ENCODE measurements around the gene TBL1X. TPM values are rescaled to one million over a fixed set of nuclear protein-coding genes. Genes with fewer than 3 reads are reported as not detected.

Gene TBL1X
- total RNA-seq, 2 experiments from 2014 or later, result 20.7 to 21.6 TPM

GRCh38 chrX:9557091-9557490, 92.2 kb downstream of the TBL1X start:
- H3K4me1 Mint-ChIP-seq (ENCODE audit: low read depth), result peaks cover 30% of the 10 kb centered on the region

GRCh38 chrX:9557521-9557920, 92.7 kb downstream of the TBL1X start:
- CTCF ChIA-PET, result no interaction called here
- Mint-ChIP-seq H3K36me3 (ENCODE audit: low read depth) (peaks cover 2% of the 10 kb centered on the region), H3K4me1 (ENCODE audit: low read depth) (peaks cover 30% of the 10 kb centered on the region), H3K4me3 (no peak overlapping the region), H3K27ac (no peak overlapping the region), H3K27me3 (ENCODE audit: low read depth) (no peaks in the 10 kb centered on the region), H3K9me3 (no peaks in the 10 kb centered on the region)
- no peak for DNase-seq
- intact Hi-C loops (cut with micrococcal nuclease), result no loop called here

More at GRCh38 chrX:9557091-9557490, 92.2 kb downstream of the TBL1X start:
- Mint-ChIP-seq H3K27ac (no peak overlapping the region), H3K36me3 (ENCODE audit: low read depth) (peaks cover 2% of the 10 kb centered on the region), H3K27me3 (ENCODE audit: low read depth) (no peaks in the 10 kb centered on the region), H3K4me3 (no peak overlapping the region), H3K9me3 (no peaks in the 10 kb centered on the region)
- CTCF ChIA-PET, result no interaction called here
- no peak for DNase-seq
- intact Hi-C loops (cut with micrococcal nuclease), result no loop called here

GRCh38 chrX:9558615-9559014, 93.8 kb downstream of the TBL1X start:
- Mint-ChIP-seq H3K36me3 (ENCODE audit: low read depth) (peaks cover 2% of the 10 kb centered on the region), H3K4me1 (ENCODE audit: low read depth) (peaks cover 30% of the 10 kb centered on the region), H3K27me3 (ENCODE audit: low read depth) (no peaks in the 10 kb centered on the region), H3K27ac (no peak overlapping the region), H3K9me3 (no peaks in the 10 kb centered on the region), H3K4me3 (no peak overlapping the region)
- no peak for DNase-seq
- intact Hi-C loops (cut with micrococcal nuclease), result no loop called here
- CTCF ChIA-PET, result no interaction called here

DNA sequence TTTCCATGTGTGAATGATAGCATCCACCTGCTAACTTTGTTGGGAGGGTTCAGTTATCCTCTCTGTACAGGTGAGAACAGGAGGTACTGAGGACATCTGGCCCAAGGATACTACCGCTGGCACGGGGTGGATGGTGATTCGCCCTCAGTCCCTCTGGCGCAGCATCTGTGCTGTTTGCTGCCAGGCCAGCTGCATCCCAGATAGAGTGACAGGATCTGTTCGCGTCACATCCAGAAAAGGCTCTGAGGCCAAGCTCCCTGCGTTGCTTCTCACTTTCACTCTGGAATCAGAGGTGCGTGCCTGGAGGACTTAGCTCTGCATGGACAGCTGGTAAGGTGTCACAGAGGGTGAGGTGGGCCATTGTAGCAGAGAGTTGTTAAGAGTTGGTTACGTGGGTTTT, 95.4 kb downstream of the TBL1X start:
- H3K4me3 Mint-ChIP-seq, result no peak overlapping the region
- peaks cover 34% of the 10 kb centered on the region for H3K4me1 Mint-ChIP-seq (ENCODE audit: low read depth)
- intact Hi-C loops (cut with micrococcal nuclease), result no loop called here
- peaks cover 4% of the 10 kb centered on the region for H3K36me3 Mint-ChIP-seq (ENCODE audit: low read depth)
- H3K9me3 Mint-ChIP-seq, result no peaks in the 10 kb centered on the region
- CTCF ChIA-PET, result no interaction called here
- H3K27ac Mint-ChIP-seq, result no peak overlapping the region
- no peaks in the 10 kb centered on the region for H3K27me3 Mint-ChIP-seq (ENCODE audit: low read depth)
- DNase-seq, result no peak

- Mint-ChIP-seq H3K9me3 (no peaks in the 10 kb centered on the region), H3K4me1 (ENCODE audit: low read depth) (peaks cover 37% of the 10 kb centered on the region), H3K27ac (no peak overlapping the region), H3K27me3 (ENCODE audit: low read depth) (no peaks in the 10 kb centered on the region), H3K36me3 (ENCODE audit: low read depth) (peaks cover 4% of the 10 kb centered on the region), H3K4me3 (no peak overlapping the region)
- no peak for DNase-seq
- intact Hi-C loops (cut with micrococcal nuclease), result no loop called here
- CTCF ChIA-PET, result no interaction called here
These were observed 96.3 kb downstream of the TBL1X start for GRCh38 chrX:9561199-9561598.

DNA sequence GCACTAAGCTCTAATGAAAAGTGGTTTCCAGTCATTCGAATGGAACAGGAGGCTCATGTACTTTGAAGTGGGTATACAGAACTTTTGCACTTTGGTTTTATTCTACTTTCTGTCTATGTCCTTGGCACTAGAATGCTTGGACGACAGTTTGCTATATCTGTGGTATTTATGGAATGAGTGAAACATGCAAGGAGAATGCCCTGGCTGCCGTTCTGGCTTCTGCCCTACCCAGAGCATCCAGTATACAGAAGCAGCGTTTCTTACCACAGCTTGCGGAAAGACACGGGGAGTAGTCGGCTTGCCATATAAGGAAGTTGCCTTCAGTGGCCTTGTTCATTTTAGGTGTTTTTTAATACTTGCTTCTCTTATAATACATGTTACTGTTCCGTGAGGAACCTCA, 98.0 kb downstream of the TBL1X start:
- Mint-ChIP-seq H3K36me3 (ENCODE audit: low read depth) (peaks cover 4% of the 10 kb centered on the region), H3K27ac (no peak overlapping the region), H3K9me3 (no peaks in the 10 kb centered on the region), H3K4me3 (no peak overlapping the region), H3K4me1 (ENCODE audit: low read depth) (peaks cover 26% of the 10 kb centered on the region), H3K27me3 (ENCODE audit: low read depth) (no peaks in the 10 kb centered on the region)
- CTCF ChIA-PET, result no interaction called here
- no peak for DNase-seq
- intact Hi-C loops (cut with micrococcal nuclease), result no loop called here

- Mint-ChIP-seq H3K9me3 (no peaks in the 10 kb centered on the region), H3K27ac (no peak overlapping the region), H3K4me3 (no peak overlapping the region), H3K36me3 (ENCODE audit: low read depth) (peaks cover 3% of the 10 kb centered on the region), H3K27me3 (ENCODE audit: low read depth) (no peaks in the 10 kb centered on the region), H3K4me1 (ENCODE audit: low read depth) (peaks cover 19% of the 10 kb centered on the region)
- CTCF ChIA-PET, result no interaction called here
- intact Hi-C loops (cut with micrococcal nuclease), result loop anchor here (1.0 to 5.0 kb wide), 2 partner anchors 66 to 111 kb away; no protein-coding TSS in a partner anchor
- DNase-seq, result peak; percentile 41
These were observed 101.3 kb downstream of the TBL1X start for GRCh38 chrX:9566150-9566621.

DNA sequence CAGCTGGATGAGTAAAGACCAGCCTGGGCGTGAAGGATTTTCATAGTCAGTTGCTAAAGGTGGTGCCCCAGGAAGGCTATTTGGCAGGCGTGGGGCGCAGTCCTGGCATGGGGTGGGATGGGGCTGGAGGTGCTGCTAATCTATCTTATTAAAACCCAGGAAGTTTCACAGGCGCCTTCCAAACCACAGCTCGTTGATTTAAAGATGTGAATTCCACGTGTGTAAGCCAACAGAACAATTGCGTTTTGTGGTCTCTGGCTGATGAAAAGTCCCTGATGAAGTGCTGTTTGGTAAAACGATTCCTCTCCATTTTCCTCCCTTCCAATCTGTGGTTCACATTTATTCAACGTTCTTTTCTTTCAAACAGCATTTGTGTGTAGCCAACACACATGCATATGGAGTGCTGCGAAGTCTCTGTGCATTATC, 105.0 kb downstream of the TBL1X start:
- no peak overlapping the region for H3K4me3 Mint-ChIP-seq
- H3K27me3 Mint-ChIP-seq (ENCODE audit: low read depth), result no peaks in the 10 kb centered on the region
- H3K4me1 Mint-ChIP-seq (ENCODE audit: low read depth), result peaks cover 18% of the 10 kb centered on the region
- DNase-seq, result no peak
- CTCF ChIA-PET, result no interaction called here
- H3K27ac Mint-ChIP-seq, result no peak overlapping the region
- H3K36me3 Mint-ChIP-seq (ENCODE audit: low read depth), result no peaks in the 10 kb centered on the region
- H3K9me3 Mint-ChIP-seq, result no peaks in the 10 kb centered on the region
- intact Hi-C loops (cut with micrococcal nuclease), result loop anchor here (5.0 kb wide), 1 partner anchor 62 kb away; no protein-coding TSS in a partner anchor

- DNase-seq, result no peak
- Mint-ChIP-seq H3K4me3 (no peak overlapping the region), H3K27me3 (ENCODE audit: low read depth) (no peaks in the 10 kb centered on the region), H3K36me3 (ENCODE audit: low read depth) (peaks cover 3% of the 10 kb centered on the region), H3K9me3 (no peaks in the 10 kb centered on the region), H3K4me1 (ENCODE audit: low read depth) (peaks cover 15% of the 10 kb centered on the region), H3K27ac (no peak overlapping the region)
- CTCF ChIA-PET, result interaction anchor here (0.7 kb wide), 1 partner anchor 596 kb away, joined by 3 read pairs; no protein-coding TSS in a partner anchor
- intact Hi-C loops (cut with micrococcal nuclease), result no loop called here
These were observed 108.6 kb downstream of the TBL1X start for GRCh38 chrX:9573282-9574106.

GRCh38 chrX:9576059-9576458, 111.2 kb downstream of the TBL1X start:
- CTCF ChIA-PET, result no interaction called here
- H3K27me3 Mint-ChIP-seq (ENCODE audit: low read depth), result no peaks in the 10 kb centered on the region
- peaks cover 3% of the 10 kb centered on the region for H3K36me3 Mint-ChIP-seq (ENCODE audit: low read depth)
- H3K27ac Mint-ChIP-seq, result no peak overlapping the region
- DNase-seq, result no peak
- no peak overlapping the region for H3K4me3 Mint-ChIP-seq
- intact Hi-C loops (cut with micrococcal nuclease), result no loop called here
- no peaks in the 10 kb centered on the region for H3K9me3 Mint-ChIP-seq
- H3K4me1 Mint-ChIP-seq (ENCODE audit: low read depth), result peaks cover 18% of the 10 kb centered on the region

DNA sequence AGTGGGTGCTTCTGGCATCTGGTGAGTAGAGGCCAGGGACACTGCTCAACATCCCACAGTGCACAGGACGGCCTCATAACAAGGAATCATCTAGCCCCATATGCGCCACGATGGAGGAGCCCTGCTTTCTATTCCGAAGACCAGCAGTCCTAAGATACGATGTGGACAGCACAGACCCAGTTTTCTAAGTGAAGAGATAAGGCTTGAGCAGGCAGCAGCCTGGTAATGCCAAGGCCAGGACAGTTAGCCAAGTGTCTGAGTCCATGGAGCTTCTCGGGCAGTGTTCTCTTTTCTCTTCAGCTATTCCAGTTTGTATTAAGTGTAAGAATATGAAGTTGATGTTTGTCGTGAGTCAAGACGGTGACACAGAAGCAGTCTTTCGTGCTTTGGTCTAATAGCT, 112.7 kb downstream of the TBL1X start:
- Mint-ChIP-seq H3K27ac (no peak overlapping the region), H3K9me3 (no peaks in the 10 kb centered on the region), H3K4me1 (ENCODE audit: low read depth) (peaks cover 10% of the 10 kb centered on the region), H3K27me3 (ENCODE audit: low read depth) (no peaks in the 10 kb centered on the region), H3K4me3 (no peak overlapping the region), H3K36me3 (ENCODE audit: low read depth) (peaks cover 3% of the 10 kb centered on the region)
- CTCF ChIA-PET, result no interaction called here
- no peak for DNase-seq
- intact Hi-C loops (cut with micrococcal nuclease), result no loop called here

DNA sequence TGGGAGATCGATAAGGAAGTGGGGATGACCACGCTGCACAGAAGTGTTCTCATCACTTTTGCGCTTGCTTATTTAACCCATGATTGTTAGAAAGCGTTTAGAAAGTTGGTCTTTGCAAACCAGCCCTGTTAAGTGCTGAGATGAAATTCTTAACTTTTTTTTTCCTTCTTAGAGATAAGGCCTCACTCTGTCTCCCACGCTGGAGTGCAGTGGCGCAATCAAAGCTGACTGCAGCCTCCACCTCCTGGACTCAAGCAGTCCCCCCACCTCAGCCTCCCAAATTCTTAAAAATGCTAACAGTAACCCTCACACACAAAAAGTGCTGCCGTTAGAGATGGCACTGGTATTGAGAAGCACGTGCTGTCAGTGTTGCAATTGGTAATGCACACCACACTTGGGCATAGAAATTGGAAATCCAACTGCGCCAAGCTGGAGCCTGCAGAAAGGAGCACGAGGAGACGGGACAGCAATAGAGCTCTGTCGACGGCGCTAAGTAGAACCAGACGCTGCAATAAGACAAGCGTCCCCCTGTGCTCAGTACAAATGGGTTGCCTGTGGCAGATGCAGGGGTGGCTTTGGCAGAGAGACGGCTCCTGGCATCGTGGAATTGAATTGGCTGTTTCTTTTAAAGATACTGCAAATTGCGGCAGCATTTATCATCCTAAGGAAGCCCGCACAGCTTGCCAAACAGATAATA, 113.4 kb downstream of the TBL1X start:
- H3K36me3 Mint-ChIP-seq (ENCODE audit: low read depth), result peaks cover 3% of the 10 kb centered on the region
- intact Hi-C loops (cut with micrococcal nuclease), result no loop called here
- peaks cover 7% of the 10 kb centered on the region for H3K4me1 Mint-ChIP-seq (ENCODE audit: low read depth)
- no peaks in the 10 kb centered on the region for H3K9me3 Mint-ChIP-seq
- CTCF ChIA-PET, result no interaction called here
- H3K27me3 Mint-ChIP-seq (ENCODE audit: low read depth), result no peaks in the 10 kb centered on the region
- no peak overlapping the region for H3K27ac Mint-ChIP-seq
- H3K4me3 Mint-ChIP-seq, result no peak overlapping the region
- DNase-seq, result no peak

Data from activated naive CD4-positive, alpha-beta T cell treated with anti-CD3 and anti-CD28 coated beads for 36 hours (primary cell).